Motor neuron (in vitro differentiated cells): ENCODE data around the gene MPO. TPM values are rescaled to one million over a fixed set of nuclear protein-coding genes. Genes with fewer than 3 reads are reported as not detected.
A peak's percentile ranks its signal among the peaks of the same experiment; 100 is the strongest.

Experiments used
- ATAC-seq, 8 experiments: fragments of 200-7000 bp; cut with Tn5 transposase; replicated peaks in 6 of 8; 2 replicates each; pipeline ENCODE4 v1.8.0; 2021; ENCODE audit warnings: mild to moderate bottlenecking in 8 of 8, moderate library complexity in 8 of 8
- H3K27ac ChIP-seq, 2 donors: fragments of 250-450 bp; sonication (Bioruptor Pico); 2 replicates each; pipeline ENCODE4 v1.9.0; 2021; ENCODE audit warnings: antibody characterized with exemption in 2 of 2, mild to moderate bottlenecking in 2 of 2, moderate library complexity in 1 of 2
- H3K4me1 ChIP-seq, 2 donors: fragments of 250-450 bp; sonication (Bioruptor Pico); replicated peaks in 1 of 2; 2 replicates each; pipeline ENCODE4 v1.6.1; 2021; ENCODE audit warnings: antibody characterized with exemption in 2 of 2, mild to moderate bottlenecking in 2 of 2, moderate library complexity in 1 of 2
- H3K4me3 ChIP-seq, 5 donors: fragments of 250-450 bp; sonication (Bioruptor Pico); 2 replicates each; pipeline ENCODE4 v1.9.0; 2021; ENCODE audit warnings: antibody characterized with exemption in 5 of 5, mild to moderate bottlenecking in 5 of 5, moderate library complexity in 4 of 5
- WGBS, 10 experiments: fragments of 450-650 bp; shearing (Covaris generic); methylation state at CpG; one replicate each; pipeline ENCODE4 v1.0.0; 2022; 5-methylcytosine and 5-hydroxymethylcytosine counted together
- in situ Hi-C, 9 experiments: fragments of 400-800 bp; cut with MboI; loops; one replicate each; pipeline ENCODE4 v1.15.0; 2021; ENCODE audit warnings: low sequenced_read_pairs in 9 of 9, low pct_unique_long_range_greater_than_20kb in 2 of 9; ENCODE audit not compliant: unreplicated experiment in 9 of 9
- total RNA-seq, 8 experiments: library from RNA; unstranded; fragments of 300-600 nt; gene quantifications; 2 replicates each; pipeline versions ENCODE4 v1.2.3 to v1.2.4, GENCODE V29; 2022

Gene MPO
- total RNA-seq, 8 experiments from 2014 or later = 0.18 to 3.2 (median 0.59) TPM; not detected in 3

GRCh38 chr17:58265902-58266875 lies 14.5 kb downstream of the MPO start:
- 0 to 100% (median 78%) methylated on average over 1 to 5 of the region's 7 CpGs for WGBS, 10 experiments
- no peak overlapping the region for H3K4me3 ChIP-seq
- H3K4me1 ChIP-seq = no peaks in the 10 kb centered on the region
- no peak for ATAC-seq
- no peak overlapping the region for H3K27ac ChIP-seq
- in situ Hi-C loops = no loop called here

GRCh38 chr17:58265271-58265670 lies 15.5 kb downstream of the MPO start:
- no peaks in the 10 kb centered on the region for H3K4me1 ChIP-seq
- H3K4me3 ChIP-seq = no peak overlapping the region
- 33 to 100% (median 46%) methylated on average over 1 to 4 of the region's 4 CpGs; no CpG with 5 or more reads in 2 of the 10 experiments for WGBS, 10 experiments
- in situ Hi-C loops = no loop called here
- H3K27ac ChIP-seq = no peak overlapping the region
- no peak for ATAC-seq

- in situ Hi-C loops = no loop called here
- WGBS, 10 experiments = 0 to 86% (median 71%) methylated on average over 1 to 6 of the region's 6 CpGs
These were observed 16.2 kb downstream of the MPO start for GRCh38 chr17:58264407-58265103.

GRCh38 chr17:58263773-58264172 lies 17.0 kb downstream of the MPO start:
- no peak overlapping the region for H3K4me3 ChIP-seq
- H3K27ac ChIP-seq = no peak overlapping the region
- in situ Hi-C loops = no loop called here
- ATAC-seq = no peak
- 0 to 83% (median 23%) methylated on average over 1 of the region's 1 CpG; no CpG with 5 or more reads in 2 of the 10 experiments for WGBS, 10 experiments
- H3K4me1 ChIP-seq = no peaks in the 10 kb centered on the region

More at GRCh38 chr17:58264407-58265103, 16.2 kb downstream of the MPO start:
- H3K4me1 ChIP-seq = no peaks in the 10 kb centered on the region
- no peak for ATAC-seq
- no peak overlapping the region for H3K4me3 ChIP-seq
- no peak overlapping the region for H3K27ac ChIP-seq

- no peak for ATAC-seq
These were observed 18.6 kb downstream of the MPO start for GRCh38 chr17:58262149-58262548.

GRCh38 chr17:58254803-58255202 lies 25.9 kb downstream of the MPO start:
- Histone ChIP-seq H3K4me3 (no peak overlapping the region), H3K4me1 (peaks cover 1 to 3% of the 10 kb centered on the region in 2 donors), H3K27ac (no peak overlapping the region)
- ATAC-seq = no peak
- 0 to 47% (median 29%) methylated on average over 3 to 4 of the region's 8 CpGs; no CpG with 5 or more reads in 7 of the 10 experiments for WGBS, 10 experiments
- in situ Hi-C loops = no loop called here

More at GRCh38 chr17:58262149-58262548, 18.6 kb downstream of the MPO start:
- in situ Hi-C loops = no loop called here
- H3K4me3 ChIP-seq = no peak overlapping the region
- no peaks in the 10 kb centered on the region for H3K4me1 ChIP-seq
- 39 to 100% (median 80%) methylated on average over 1 to 10 of the region's 11 CpGs for WGBS, 10 experiments
- H3K27ac ChIP-seq = no peak overlapping the region

- ATAC-seq = no peak
- in situ Hi-C loops = no loop called here
- Histone ChIP-seq H3K4me1 (peaks cover 2 to 4% of the 10 kb centered on the region in 2 donors), H3K27ac (no peak overlapping the region), H3K4me3 (no peak overlapping the region)
- 32 to 94% (median 57%) methylated on average over 1 to 3 of the region's 3 CpGs for WGBS, 10 experiments
These were observed 27.7 kb downstream of the MPO start for GRCh38 chr17:58253082-58253481.

GRCh38 chr17:58252141-58252540 lies 28.6 kb downstream of the MPO start:
- no peak overlapping the region for H3K4me3 ChIP-seq
- H3K27ac ChIP-seq = no peak overlapping the region
- in situ Hi-C loops = no loop called here
- 17 to 100% (median 65%) methylated on average over 1 to 4 of the region's 9 CpGs; no CpG with 5 or more reads in 4 of the 10 experiments for WGBS, 10 experiments
- peaks cover 2 to 4% of the 10 kb centered on the region in 2 donors for H3K4me1 ChIP-seq
- no peak for ATAC-seq

- H3K4me3 ChIP-seq = no peak overlapping the region
- ATAC-seq = no peak
- in situ Hi-C loops = no loop called here
- no peak overlapping the region for H3K27ac ChIP-seq
- 60 to 100% (median 86%) methylated on average over 1 to 11 of the region's 12 CpGs; no CpG with 5 or more reads in 2 of the 10 experiments for WGBS, 10 experiments
- peaks cover 2 to 4% of the 10 kb centered on the region in 2 donors for H3K4me1 ChIP-seq
These were observed 30.3 kb downstream of the MPO start for GRCh38 chr17:58250344-58251011.

GRCh38 chr17:58249270-58250133 lies 31.2 kb downstream of the MPO start:
- in situ Hi-C loops = no loop called here
- ATAC-seq = peak; percentile 88 to 95 (median 90)
- Histone ChIP-seq H3K4me3 (peak overlapping the region; percentile 32 to 43 (median 39)), H3K4me1 (peaks cover 2 to 4% of the 10 kb centered on the region in 2 donors), H3K27ac (no peak overlapping the region)
- 0 to 67% (median 4%) methylated on average over 2 to 4 of the region's 57 CpGs; no CpG with 5 or more reads in 7 of the 10 experiments for WGBS, 10 experiments

GRCh38 chr17:58248955-58249269 lies 31.8 kb downstream of the MPO start:
- in situ Hi-C loops = no loop called here
- peak in 1 of 8 experiments; percentile 4 for ATAC-seq
- Histone ChIP-seq H3K4me3 (peak overlapping the region in 3 of 5 donors; percentile 39 to 43 (median 42)), H3K27ac (no peak overlapping the region), H3K4me1 (peaks cover 2 to 4% of the 10 kb centered on the region in 2 donors)
- WGBS, 10 experiments = 0 to 28% (median 20%) methylated on average over 1 to 9 of the region's 10 CpGs; no CpG with 5 or more reads in 7 of the 10 experiments
